Measurements from ENCODE around the gene ANKZF1.

The ANKZF1 gene

DNA sequence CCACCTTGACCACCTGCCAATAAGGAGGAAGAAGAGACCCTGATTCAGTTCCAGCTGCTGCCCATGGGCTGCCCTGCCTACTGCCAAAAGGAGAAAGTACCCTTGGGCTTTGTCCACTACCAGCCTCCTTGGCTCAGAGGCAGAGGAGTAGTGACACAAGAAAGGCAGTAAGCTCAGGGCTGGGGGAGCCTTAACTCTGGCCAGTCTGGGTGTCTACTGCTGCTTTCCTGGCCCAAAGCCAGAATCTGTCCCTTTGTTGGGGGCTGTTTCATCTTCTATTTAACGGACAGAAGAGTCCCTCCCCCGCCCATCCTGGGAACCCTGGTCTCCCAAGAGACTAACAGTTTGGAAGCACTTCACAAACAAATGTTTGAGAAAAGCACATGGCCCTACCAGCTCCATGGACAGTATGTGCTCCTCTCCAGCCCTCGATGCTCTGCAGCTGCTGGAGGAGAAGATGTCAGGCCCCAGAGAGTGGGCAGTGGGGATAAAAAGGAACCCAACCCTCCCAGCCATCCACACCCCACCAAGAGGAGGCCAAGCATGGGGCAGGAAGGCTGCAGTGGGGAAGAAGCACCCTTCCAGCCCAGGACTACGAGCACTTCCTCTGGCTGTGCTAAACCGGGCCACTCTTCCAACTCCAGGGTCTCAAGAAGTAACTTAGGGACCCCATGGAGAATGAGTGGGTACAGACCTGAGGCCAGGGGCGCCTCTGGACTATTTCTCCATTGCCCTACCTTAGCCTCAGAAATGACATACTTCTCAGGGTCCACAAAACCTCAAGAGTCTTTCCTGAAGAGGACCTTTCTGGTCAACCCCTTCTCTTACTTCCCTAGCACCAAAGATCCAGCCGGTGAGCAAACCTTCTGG lies 1.3 kb upstream of the ANKZF1 start:
- DNase-seq, result no peak

DNA sequence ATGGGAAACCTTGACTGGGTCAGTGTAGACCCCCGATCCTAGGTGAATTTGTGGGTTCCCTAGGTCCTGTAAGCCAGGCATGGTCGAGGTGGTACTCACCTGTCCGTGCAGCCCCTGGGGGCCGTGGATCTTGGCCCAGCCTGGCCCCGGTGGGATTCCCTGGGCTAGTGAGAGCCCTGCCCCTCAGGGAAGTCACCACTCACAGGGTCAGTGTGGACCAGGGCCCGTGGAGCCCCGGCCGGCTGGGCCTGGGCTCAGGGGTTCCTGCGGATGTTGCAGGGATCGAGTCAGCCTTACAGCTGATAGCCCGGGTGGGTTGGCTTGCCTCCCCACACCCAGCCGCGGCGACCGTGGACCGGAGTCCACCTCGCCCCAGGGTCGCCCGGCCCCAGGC lies 698 bp upstream of the ANKZF1 start:
- no peak for DNase-seq

DNA sequence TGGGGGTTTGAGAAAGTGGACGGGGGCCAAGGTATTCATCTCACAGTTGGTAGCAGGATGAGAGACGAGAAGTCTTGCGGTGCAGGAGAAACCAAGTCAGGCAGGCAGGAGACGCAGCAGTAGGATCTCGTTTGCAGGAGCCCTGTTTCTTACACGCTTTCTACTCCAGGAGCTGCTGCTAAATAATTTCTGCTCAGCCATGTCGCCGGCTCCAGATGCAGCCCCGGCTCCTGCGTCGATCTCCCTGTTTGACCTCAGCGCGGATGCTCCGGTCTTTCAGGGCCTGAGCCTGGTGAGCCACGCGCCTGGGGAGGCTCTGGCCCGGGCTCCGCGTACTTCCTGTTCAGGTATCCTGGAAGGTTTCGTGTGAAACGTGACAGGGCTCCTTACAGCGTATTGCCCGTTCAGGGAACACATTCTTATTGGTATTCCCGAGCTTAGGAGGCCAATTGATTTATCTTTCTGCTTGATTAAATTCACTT lies 494 bp downstream of the ANKZF1 start:
- peak; percentile 35 for DNase-seq

DNA sequence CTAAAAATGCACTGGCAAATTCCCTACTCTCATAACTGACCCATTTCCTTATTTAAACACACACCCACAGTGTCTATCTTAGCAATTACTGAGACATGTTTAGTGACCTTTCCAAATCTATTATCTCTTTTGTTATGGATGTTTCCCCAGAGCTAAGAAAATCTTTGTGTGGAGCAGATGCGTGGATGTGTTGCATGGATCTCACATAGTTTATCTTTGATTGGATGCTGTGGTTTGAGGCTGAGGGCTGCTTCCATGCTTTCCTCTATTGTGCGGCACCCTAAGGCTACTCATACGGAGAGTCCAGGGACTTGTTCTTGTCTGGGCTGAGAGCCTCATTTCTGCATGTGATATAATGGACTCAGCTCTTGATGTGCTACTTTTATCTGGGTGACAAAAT lies 4.7 kb downstream of the ANKZF1 start:
- DNase-seq, result no peak

DNA sequence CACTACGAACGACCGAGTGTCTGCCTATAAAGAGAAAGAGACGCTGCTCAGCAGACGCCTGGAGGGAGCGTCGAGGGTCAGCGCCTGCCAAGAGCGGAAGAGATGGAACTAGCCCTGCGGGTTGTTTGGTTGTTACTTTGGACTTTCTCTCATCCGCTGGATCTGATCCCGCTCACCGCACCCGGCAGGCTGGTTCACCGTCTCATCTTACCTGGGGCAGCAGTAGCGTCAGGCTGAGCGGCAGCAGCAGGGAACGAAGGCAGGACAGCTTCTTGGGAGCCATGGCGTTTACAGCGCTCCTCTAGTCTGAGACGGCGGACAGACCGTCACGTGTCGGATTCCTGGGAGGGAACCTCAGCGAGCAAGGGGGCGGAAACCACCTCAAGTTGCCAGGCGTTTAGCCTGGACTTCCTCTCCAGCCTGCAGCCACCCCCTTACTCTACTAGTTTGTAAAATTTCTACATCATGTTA lies 13.7 kb downstream of the ANKZF1 start:
- DNase-seq, result no peak

DNA sequence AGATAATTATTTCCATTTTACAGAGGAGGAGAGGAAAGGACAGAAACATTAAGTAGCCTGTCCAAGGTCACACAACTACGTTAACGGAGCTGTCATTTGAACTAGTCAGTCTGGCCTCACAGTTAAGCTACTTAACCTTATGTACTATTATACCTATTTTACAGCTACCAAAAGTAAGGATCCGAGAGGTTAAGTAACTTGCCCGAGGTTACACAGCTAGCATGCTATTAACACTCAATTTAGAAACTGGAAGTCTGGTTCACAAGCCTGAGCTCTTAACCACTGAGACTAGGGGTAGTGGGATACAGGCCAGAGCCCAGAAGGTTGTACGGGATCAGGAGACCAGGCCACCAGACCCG lies 15.2 kb downstream of the ANKZF1 start:
- no peak for DNase-seq

DNA sequence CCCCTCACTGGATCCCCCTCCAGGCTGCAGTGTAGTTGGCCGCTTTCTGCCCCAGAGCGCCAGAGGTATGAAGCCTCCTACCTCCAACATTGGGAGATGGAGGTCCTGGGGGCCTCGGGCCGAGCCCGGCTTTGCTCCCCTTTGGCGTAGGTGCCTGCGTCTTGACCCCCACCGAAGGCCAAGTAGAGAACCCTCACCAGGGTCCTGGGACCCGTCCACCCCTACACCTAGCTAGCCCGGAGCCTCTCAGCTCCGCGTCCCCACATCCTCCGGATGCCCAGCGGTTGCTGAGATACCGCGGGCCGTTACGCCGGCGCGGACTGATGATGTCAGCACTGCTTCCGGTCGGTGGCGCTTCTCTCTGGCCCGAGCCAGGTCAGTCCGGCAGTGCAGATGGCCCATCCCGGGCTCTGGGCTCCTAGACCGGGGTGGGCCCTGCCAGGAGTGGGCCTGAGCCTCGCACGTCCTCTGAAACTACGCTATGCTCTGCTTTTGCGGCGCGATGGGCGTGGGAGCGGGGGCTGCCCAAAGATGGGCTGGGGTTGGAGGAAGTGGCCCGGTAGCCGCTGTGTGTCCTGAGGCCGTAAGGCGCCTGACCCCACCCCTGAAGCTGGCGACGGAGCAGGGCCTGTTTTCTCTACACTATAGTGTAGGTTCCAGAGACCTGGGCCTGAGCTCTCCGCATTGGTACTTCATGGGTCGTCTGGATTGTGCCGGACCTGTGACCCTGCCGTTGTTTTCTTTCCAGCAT lies 15.7 kb downstream of the ANKZF1 start, which contains the start of the genes GLB1L and STK16:
Gene GLB1L, minus strand, starts transcription at position 297 of the 751 bp plus-strand sequence. CDS start 1,871 bp downstream, outside the sequence.
Gene STK16, plus strand, starts transcription at position 332 of the 751 bp plus-strand sequence. CDS start 521 bp downstream, outside the sequence.
- peak; percentile 88 for DNase-seq

DNA sequence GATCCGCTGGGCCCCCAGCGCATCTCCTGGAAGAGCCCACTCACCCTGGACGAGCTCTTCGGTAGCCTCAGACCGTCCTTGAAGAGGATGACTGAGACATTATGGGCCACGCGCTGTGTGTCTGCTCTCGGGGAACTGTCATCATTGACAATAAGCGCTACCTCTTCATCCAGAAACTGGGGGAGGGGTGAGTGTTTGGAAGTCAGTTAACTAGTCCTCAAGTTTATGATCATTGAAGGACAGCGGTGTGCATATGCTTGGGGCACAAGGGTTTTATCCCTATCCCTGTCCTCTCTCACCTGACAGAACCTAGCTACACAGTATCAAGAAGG lies 16.3 kb downstream of the ANKZF1 start:
- no peak for DNase-seq

DNA sequence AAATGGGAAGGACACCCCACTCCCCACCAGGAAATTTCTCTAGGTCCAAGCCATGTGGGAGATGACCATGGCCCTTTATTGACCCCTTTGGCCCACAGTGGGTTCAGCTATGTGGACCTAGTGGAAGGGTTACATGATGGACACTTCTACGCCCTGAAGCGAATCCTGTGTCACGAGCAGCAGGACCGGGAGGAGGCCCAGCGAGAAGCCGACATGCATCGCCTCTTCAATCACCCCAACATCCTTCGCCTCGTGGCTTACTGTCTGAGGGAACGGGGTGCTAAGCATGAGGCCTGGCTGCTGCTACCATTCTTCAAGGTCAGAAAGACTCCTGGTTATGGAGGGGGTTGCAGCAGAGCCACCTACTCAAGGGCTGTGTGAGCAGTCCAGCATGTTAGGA lies 17.0 kb downstream of the ANKZF1 start:
- no peak for DNase-seq

DNA sequence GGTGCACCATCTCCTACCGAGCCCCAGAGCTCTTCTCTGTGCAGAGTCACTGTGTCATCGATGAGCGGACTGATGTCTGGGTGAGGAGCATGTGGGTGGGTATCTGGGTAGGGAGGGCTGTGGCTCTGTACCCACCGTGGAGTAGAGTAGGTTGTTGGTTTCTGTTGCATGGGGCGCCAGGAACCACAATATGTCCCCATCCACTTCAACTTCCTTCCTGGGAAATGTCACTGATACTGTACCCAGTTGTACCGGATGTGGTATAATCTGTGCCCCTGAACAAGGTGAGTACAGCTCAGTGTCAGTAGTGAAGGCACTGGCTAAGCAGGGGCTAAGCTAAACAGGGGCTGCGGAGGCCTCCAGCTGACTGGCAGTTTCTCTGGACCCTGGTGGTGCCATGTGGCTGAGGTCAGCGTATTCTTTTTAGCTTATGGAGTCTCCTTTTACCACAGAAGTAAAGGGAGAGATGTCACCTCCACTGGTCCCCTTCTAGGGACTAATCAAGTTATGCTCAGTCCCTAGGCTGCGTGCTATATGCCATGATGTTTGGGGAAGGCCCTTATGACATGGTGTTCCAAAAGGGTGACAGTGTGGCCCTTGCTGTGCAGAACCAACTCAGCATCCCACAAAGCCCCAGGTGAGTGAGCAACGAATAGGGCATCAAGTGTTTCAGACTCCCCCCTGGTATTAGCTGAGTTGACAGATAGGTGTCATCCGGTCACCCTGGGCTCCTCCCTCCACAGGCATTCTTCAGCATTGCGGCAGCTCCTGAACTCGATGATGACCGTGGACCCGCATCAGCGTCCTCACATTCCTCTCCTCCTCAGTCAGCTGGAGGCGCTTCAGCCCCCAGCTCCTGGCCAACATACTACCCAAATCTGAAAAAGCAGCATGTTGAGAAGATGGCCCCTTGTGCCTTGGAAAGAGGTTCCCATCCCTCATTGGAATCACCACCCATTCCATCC lies 18.4 kb downstream of the ANKZF1 start:
- peak; percentile 80 for DNase-seq

DNA sequence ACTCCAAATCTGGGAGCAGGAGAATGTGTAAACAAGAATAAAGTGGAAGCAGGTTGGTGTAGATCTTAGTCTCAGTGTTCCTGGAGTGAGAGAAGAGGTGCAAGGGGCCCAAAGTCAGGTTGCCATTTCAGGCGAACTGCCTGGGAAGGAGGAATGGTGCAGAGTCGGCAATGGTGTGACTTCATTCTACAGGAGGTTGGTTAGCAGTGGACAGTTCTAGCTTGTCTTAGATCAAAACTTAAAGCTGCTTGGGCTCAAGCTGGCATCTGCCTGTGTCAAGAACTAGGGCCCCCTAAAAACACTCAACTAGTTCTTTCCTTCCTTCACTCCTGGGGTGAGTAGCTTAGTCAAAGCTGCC lies 19.2 kb downstream of the ANKZF1 start:
- DNase-seq, result no peak

DNA sequence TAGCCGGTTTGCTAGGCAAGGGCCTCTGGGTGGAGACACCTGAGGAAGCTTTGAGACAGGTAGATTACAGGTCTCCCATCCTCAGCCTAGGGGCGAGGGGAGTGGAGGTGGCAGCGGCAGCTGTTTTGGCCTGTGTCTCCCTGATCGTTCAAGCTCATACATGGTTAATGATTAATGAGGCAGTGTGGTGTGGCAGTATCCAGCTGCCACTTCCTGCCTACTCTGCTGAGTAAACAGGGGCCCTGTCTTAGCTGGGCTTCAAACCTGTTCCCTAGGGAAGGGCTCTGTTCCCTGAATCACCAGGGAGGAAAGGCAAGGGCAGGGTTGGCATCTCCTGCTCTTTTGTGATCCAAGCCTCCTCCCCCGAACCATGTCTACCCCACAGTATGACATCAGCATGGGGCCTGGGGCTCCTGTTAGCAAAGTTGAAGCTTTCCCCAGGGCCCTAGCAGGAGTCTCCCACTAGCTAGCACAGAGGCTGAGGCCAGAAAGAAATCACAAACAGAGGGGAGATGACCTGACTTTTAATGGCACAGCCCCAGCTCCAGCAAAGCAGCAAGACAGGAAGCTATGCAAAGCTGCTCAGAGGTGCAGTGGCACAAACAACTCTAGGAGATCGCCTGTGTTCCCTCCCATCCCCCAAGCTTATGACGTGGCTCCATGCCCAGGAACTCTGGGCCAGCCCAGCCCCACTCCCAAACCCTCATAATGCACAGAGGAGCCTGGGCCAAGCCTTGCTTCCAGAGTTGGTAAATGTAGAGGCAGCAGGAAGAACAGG lies 19.8 kb downstream of the ANKZF1 start:
- DNase-seq, result peak; percentile 65

DNA sequence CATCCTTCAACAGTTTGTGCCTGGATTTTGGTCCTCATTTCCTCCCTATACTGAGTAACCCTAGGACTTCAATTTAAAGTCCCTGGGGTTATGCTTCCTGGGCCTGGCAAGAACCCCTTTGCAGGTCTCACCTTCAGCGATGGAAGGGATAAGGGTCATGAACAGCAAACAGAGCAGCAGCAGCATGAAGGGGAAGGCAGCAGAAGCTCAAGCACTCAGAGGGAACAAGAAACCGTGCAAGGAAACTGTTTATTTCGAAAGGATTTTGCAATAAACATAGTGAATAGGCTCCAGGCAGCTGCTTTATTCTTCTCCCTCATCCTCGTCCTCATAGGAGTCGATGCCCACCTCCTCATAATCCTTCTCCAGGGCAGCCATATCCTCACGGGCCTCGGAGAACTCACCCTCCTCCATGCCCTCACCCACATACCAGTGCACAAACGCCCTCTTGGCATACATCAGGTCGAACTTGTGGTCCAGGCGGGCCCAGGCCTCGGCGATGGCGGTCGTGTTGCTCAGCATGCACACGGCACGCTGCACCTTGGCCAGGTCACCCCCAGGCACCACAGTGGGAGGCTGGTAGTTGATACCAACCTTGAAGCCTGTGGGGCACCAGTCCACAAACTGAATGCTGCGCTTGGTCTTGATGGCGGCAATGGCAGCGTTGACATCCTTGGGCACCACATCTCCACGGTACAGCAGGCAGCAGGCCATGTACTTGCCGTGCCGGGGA lies 20.6 kb downstream of the ANKZF1 start:
- DNase-seq, result no peak

DNA sequence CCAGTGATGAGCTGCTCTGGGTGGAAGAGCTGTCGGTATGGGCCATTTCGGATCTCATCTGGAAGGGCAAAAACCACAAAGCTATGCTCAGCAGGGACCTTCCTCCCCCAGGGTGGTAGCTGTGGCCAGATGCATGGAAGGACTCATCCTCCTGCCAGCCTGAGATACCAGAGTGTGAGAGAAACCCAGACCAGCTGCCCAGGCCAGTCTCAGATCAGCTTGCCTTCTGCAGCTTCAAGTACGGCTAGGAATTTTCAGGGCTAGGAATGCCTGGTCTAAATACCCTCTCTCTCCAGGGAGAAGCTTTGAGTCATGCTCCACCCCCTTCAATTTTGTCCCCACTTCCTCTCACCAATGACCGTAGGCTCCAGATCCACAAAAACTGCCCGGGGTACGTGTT lies 22.1 kb downstream of the ANKZF1 start:
- no peak for DNase-seq

DNA sequence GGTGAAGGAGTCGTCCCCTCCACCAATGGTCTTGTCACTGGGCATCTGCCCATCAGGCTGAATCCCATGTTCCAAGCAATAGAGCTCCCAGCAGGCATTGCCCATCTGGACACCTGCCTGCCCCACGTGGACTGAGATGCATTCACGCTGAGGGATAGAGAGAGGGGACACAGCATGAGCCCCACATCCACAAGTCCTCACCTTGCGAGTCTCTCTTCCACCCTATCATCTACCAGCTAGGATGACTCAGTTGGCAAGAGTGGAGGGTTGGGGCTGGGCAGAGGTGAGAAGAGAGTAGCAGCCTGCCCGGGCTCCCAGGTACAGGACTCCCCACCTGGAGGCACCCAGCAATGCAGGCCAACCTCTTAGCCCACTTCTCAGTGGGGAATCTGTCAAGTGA lies 22.5 kb downstream of the ANKZF1 start:
- DNase-seq, result peak; percentile 25

DNA sequence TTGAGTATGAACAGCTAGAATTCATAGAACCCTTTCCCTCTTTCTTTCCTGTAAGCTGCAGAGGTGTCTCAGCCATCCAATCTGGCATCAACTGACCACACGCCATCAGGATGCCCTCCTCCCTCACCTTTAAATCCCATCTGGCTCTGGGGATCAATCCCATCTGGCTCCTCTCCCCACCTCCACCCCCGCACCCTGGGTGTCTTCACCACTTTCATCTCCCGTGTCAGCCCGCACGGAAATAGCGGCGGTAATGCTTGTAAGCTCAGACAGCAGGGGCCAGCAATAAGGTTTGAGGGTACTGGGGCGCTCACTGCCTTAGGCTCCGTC lies 22.9 kb downstream of the ANKZF1 start:
- no peak for DNase-seq

DNA sequence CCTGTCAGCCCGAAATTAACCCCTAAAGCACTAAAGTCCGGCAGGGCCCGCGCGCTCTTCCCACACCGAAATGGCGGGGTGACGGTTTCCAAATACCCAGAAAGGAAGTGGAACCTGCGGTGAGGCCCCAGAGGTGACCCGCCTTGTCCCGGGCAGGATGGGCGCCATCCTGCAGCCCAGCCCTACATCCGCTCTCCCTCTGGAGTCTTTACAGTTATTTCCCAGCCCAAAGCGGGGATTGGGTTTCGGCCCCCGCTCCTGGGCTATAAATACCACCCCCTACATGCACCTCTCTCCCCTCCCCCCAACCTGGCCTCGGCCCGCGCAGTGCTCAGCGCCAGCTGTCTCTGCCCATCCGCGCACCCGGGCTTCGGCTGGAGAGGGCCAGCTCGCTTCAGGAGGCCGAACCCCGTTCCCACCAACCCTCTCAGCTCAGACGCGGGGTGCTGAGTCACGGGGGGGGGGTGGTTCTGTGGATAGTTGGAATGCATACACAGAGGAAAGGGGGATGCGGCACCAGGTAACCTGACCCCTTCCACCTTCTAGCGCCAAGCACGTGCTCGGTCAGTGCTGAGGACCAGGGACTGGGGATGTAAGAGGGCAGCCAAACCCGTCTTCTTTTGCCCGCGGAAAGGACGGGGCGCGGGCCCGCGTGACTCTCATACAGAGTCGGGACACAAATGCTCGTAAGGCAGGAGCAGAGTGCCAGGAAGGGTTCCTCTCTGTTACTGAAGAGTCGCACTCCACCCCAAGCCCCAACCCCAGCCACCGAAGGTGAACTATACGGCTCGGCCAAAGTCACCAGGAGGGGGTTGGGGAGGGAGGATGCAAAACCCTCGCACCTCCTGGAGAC lies 23.5 kb downstream of the ANKZF1 start, which contains the start of gene TUBA4B:
Gene TUBA4B, plus strand, starts transcription at position 344 of the 853 bp plus-strand sequence. Its CDS starts 165 bp downstream, at position 509.
- DNase-seq, result peak; percentile 50

DNA sequence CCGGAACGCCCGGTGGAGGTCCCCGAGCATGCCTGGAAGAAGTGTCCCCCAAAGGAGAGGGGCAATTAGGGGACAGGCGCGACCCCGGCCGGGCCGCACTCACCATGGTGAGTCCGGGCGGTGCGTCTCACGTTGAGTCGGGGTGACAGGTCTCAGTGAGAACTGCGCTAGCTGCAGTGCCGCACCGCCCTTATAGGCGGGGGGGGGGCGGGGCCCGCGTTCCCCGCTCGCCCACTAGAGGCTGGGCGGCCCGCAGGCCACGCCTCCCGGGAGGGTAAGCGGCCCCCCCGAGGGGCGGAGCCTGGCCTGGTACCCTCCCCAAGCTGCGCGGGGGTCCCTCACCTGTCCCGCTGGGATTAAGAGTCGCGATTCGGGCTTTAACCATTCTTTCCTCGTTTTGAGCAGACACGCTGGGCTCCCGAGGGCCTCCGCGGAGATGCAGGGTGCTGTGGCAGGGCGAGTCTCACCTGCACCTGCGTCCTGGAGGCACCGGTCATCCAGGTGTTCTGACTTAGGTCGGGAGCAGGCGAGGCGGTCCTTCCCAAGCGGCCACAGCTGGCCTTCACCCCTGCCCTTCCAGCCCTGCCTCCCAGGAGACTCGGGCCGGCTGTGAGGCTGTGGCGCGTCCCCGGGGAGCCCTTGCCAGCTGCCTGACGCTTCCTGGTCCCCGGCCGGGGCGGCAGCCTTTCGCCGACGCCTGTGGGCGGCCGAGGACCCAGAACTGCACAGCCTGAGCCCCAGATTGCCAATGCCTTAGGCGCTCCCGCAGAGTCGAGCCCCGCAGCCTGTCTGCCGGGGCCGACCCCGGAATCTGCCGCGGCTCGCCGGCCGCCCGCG lies 24.4 kb downstream of the ANKZF1 start, which contains the start of gene TUBA4A:
Gene TUBA4A, minus strand, starts transcription at position 166 of the 837 bp plus-strand sequence. Its CDS starts 60 bp downstream, at position 106.
- peak; percentile 93 for DNase-seq

DNA sequence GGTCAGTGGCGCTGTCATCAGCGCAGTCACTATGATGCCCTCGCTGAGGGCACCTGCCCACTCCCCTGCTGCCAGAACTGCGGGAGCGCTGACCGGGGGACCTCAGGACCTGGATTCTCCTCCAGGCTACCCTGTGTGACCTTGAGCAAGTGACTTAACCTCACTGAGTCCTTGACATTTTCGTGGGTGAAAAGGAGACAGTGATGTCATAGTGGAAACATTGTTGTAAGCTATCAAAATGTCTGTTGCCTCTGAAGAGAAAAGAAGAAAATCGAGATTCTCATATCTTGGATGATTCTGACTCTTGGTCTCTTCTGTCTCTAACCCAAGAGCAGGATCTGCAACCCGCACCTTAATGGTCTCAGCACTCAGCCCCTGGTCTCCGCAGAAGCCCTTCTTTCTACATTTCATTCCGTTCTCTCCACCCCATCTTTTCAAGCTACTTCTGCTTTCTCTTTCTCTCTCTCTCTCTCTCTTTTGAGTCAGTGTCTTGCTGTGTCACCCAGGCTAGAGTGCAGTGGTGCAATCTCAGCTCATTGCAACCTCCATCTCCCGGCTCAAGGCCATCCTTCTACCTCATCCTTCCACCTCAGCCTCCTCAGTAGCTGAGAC lies 25.1 kb downstream of the ANKZF1 start:
- peak; percentile 60 for DNase-seq
